Measurements from ENCODE around the gene FGFBP3.

DNA sequence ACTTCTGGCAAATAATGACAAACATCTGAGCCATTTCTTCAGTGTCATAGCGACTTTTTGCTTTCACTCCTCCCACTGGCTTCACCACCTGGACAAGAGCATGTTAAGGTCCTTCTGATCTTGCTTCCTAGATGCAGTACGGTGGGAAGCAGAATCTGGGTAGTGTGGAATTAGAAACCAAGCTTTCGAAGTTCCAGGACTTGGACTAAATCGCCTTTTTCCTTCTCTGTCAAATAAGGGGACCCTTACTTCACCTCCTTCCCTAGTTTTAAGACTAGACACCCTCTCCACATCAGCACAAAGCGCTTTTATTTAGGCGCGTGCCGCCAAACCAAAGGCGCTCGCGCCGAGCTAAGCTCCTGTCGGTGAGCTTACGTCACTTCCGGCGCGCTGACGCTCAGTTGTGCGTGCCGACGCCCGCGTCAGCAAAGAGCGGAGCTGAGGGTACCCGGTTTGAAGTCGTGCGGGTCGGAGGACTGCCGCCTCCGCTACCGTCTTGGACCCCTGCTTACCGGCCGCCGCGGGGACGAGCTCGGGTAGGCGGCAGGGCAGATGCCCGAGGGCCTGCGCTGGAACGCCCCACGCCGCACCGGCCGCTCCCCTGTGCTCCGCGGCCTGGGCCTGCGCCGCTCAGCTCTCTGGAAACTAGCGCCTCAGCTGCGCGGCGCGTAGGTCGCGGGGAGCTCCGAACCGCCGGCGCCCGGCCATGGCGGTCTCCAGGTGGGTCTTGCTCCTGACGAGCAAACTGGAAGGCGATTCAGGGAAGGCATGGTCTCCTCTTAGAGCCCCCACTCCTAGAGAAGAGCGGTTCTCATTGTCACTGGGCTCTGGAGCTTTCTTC lies 14.3 kb upstream of the FGFBP3 start, which contains the start of gene BTAF1:
- TF ChIP-seq POLR2A (IDR thresholded peaks at IDR 0.05; ENCODE audit: low read length) (peak; percentile 99), GATA1 (IDR thresholded peaks at IDR 0.05; ENCODE audit: low read depth, low read length) (no peak)
